Spinal cord (tissue), 10 donors: ENCODE measurements around the gene CLTB. TPM values are rescaled to one million over a fixed set of nuclear protein-coding genes. Genes with fewer than 3 reads are reported as not detected.

ENCODE experiments used
- DNase-seq, 6 donors: peaks; one replicate each; pipeline versions ENCODE4 v3.0.0 to v3.0.0-alpha.2; 2013 to 2015; ENCODE audit warnings: low spot score in 6 of 6, low read depth in 4 of 6
- H3K27ac ChIP-seq: one replicate; pipeline ENCODE4 v1.5.1; 2013; ENCODE audit warnings: low read depth, low read length, control low read depth
- H3K27me3 ChIP-seq: one replicate; pipeline ENCODE4 v1.6.1; 2013; ENCODE audit warnings: low read length; ENCODE audit not compliant: control insufficient read depth, insufficient read depth
- H3K36me3 ChIP-seq: one replicate; pipeline ENCODE4 v1.6.1; 2013; ENCODE audit warnings: low read length; ENCODE audit not compliant: control insufficient read depth, insufficient read depth
- H3K4me1 ChIP-seq: one replicate; pipeline ENCODE4 v1.6.1; 2013; ENCODE audit warnings: low read length; ENCODE audit not compliant: control insufficient read depth, insufficient read depth
- H3K4me3 ChIP-seq: one replicate; pipeline ENCODE4 v1.5.1; 2013; ENCODE audit warnings: low read depth, low read length, control low read depth
- H3K9me3 ChIP-seq: one replicate; pipeline ENCODE4 v1.6.1; 2013; ENCODE audit warnings: low read length; ENCODE audit not compliant: control insufficient read depth, insufficient read depth
- WGBS: methylation state at CpG from one replicate; pipeline ENCODE4 v1.1.5; 2013; ENCODE audit warnings: missing lambda C conversion rate; ENCODE audit not compliant: insufficient coverage; 5-methylcytosine and 5-hydroxymethylcytosine counted together
- polyA plus RNA-seq, 2 donors: library from polyadenylated mRNA; unstranded; fragments of 120-200 nt; gene quantifications; one replicate each; pipeline ENCODE4 v1.2.1, GENCODE V29; 2013; ENCODE audit not compliant: insufficient read length in 2 of 2
- total RNA-seq, 2 donors: library from RNA; depleted of rRNA in 1 of 2; stranded (reverse); fragments of 120-200 nt in 1 of 2; fragments of >200 nt in 1 of 2; gene quantifications; one replicate each; pipeline versions ENCODE4 v1.2.3 to v1.2.4, GENCODE V29; 2013 to 2014
- donor health status: healthy.

The CLTB gene
- total and polyA plus RNA-seq, 4 donors: 70.8 to 191 (median 160) TPM

GRCh38 chr5:176371621-176372539 is 44.5 kb downstream of the CLTB start:
- 95% methylated on average over 13 of the region's 13 CpGs for WGBS
- H3K36me3 ChIP-seq: peaks cover 56% of the 10 kb centered on the region
- no peaks in the 10 kb centered on the region for H3K4me1 ChIP-seq
- no peak overlapping the region for H3K4me3 ChIP-seq
- H3K27me3 ChIP-seq: no peaks in the 10 kb centered on the region
- DNase-seq: no peak
- no peaks in the 10 kb centered on the region for H3K9me3 ChIP-seq
- H3K27ac ChIP-seq: no peak overlapping the region

- peaks cover 8% of the 10 kb centered on the region for H3K4me1 ChIP-seq
- no peak overlapping the region for H3K4me3 ChIP-seq
- H3K27ac ChIP-seq: no peak overlapping the region
- peaks cover 59% of the 10 kb centered on the region for H3K36me3 ChIP-seq
- no peaks in the 10 kb centered on the region for H3K27me3 ChIP-seq
- no peak for DNase-seq
- no peaks in the 10 kb centered on the region for H3K9me3 ChIP-seq
- 91% methylated on average over 3 of the region's 8 CpGs for WGBS
Measured at GRCh38 chr5:176369934-176370711, 46.2 kb downstream of the CLTB start.

- Histone ChIP-seq H3K9me3 (no peaks in the 10 kb centered on the region), H3K4me3 (no peak overlapping the region), H3K27me3 (no peaks in the 10 kb centered on the region), H3K4me1 (peaks cover 13% of the 10 kb centered on the region), H3K36me3 (peaks cover 59% of the 10 kb centered on the region), H3K27ac (no peak overlapping the region)
- DNase-seq: no peak
- WGBS: 98% methylated on average over 7 of the region's 13 CpGs
Measured at GRCh38 chr5:176368726-176369125, 47.6 kb downstream of the CLTB start.

GRCh38 chr5:176366232-176366894 is 50.0 kb downstream of the CLTB start:
- Histone ChIP-seq H3K36me3 (peaks cover 45% of the 10 kb centered on the region), H3K4me3 (peak overlapping the region; percentile 47), H3K27ac (no peak overlapping the region), H3K4me1 (peaks cover 13% of the 10 kb centered on the region), H3K27me3 (no peaks in the 10 kb centered on the region), H3K9me3 (no peaks in the 10 kb centered on the region)
- DNase-seq: peak in 1 of 6 donors; percentile 32
- WGBS: 30% methylated on average over 38 of the region's 38 CpGs

GRCh38 chr5:176365351-176366231 is 50.7 kb downstream of the CLTB start, which contains the start of gene ARL10:
ARL10 (plus strand) TSS chr5:176365487; CDS start chr5:176365564, 77 bp downstream.
- peak in 5 of 6 donors; percentile 26 to 90 (median 54) for DNase-seq
- Histone ChIP-seq H3K4me1 (peaks cover 14% of the 10 kb centered on the region), H3K4me3 (peak within 1 kb of the TSS; percentile 51), H3K27me3 (no peaks in the 10 kb centered on the region), H3K9me3 (no peaks in the 10 kb centered on the region), H3K27ac (no peak within 1 kb of the TSS), H3K36me3 (peaks cover 40% of the 10 kb centered on the region)
- WGBS: under 1% methylated on average over 108 of the region's 108 CpGs

- H3K27me3 ChIP-seq: no peaks in the 10 kb centered on the region
- 13% methylated on average over 22 of the region's 28 CpGs for WGBS
- no peaks in the 10 kb centered on the region for H3K9me3 ChIP-seq
- H3K4me3 ChIP-seq: peak overlapping the region; percentile 51
- peaks cover 37% of the 10 kb centered on the region for H3K36me3 ChIP-seq
- H3K4me1 ChIP-seq: peaks cover 21% of the 10 kb centered on the region
- H3K27ac ChIP-seq: no peak overlapping the region
- peak in 1 of 6 donors; percentile 35 for DNase-seq
Measured at GRCh38 chr5:176364765-176365350, 51.5 kb downstream of the CLTB start.

- H3K27ac ChIP-seq: no peak overlapping the region
- no CpG with 5 or more reads among the region's 8 CpGs for WGBS
- DNase-seq: no peak
Measured at GRCh38 chr5:176362233-176362490, 54.2 kb downstream of the CLTB start.

GRCh38 chr5:176361437-176362232 is 54.7 kb downstream of the CLTB start, which contains the start of gene KIAA1191:
KIAA1191 (minus strand) TSS chr5:176361764; CDS start chr5:176359508, 2,256 bp downstream.
- H3K36me3 ChIP-seq: peaks cover 14% of the 10 kb centered on the region
- no peaks in the 10 kb centered on the region for H3K9me3 ChIP-seq
- WGBS: 1% methylated on average over 42 of the region's 56 CpGs
- peak within 1 kb of the TSS; percentile 87 for H3K4me3 ChIP-seq
- peaks cover 20% of the 10 kb centered on the region for H3K4me1 ChIP-seq
- H3K27ac ChIP-seq: peak within 1 kb of the TSS; percentile 82
- peak; percentile 80 to 98 (median 85) for DNase-seq
- no peaks in the 10 kb centered on the region for H3K27me3 ChIP-seq

More at GRCh38 chr5:176362233-176362490, 54.2 kb downstream of the CLTB start:
- no peaks in the 10 kb centered on the region for H3K27me3 ChIP-seq
- peak overlapping the region; percentile 87 for H3K4me3 ChIP-seq
- H3K4me1 ChIP-seq: peaks cover 22% of the 10 kb centered on the region
- H3K9me3 ChIP-seq: no peaks in the 10 kb centered on the region
- H3K36me3 ChIP-seq: peaks cover 16% of the 10 kb centered on the region
